ENCODE results near the gene PIGT.

DNA sequence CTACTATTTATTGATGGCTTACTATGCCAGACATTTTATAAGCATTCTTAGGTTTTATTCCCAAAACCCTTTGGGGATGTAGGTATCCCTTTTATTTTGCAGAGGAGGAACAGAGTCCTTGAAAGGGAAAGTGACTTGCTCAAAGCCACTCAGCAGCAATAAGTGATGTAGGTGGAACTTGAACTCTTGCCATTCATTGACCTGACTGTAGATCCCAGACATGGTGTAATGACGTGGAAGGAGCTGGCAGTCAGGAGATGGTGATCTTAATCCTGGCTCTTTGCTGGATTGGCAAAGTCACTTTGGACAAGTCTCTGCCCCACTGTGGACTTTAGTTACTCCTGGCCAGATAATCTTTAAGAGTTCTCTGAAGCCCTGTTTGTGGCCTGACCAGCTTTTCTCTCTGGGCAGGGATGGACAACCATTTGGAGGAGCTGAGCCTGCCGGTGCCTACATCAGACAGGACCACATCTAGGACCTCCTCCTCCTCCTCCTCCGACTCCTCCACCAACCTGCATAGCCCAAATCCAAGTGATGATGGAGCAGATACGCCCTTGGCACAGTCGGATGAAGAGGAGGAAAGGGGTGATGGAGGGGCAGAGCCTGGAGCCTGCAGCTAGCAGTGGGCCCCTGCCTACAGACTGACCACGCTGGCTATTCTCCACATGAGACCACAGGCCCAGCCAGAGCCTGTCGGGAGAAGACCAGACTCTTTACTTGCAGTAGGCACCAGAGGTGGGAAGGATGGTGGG lies 6.2 kb upstream of the PIGT start:
- TF ChIP-seq FOXK2 (IDR thresholded peaks at IDR 0.05) (no peak), SP1 (IDR thresholded peaks at IDR 0.05) (no peak)
